Measurements from ENCODE around the gene DLG5.

DLG5 gene

GRCh38 chr10:77887631-77888355 is 38.8 kb downstream of the DLG5 start:
- DNase-seq: no peak

GRCh38 chr10:77886795-77887355 is 39.7 kb downstream of the DLG5 start:
- DNase-seq: no peak

GRCh38 chr10:77884181-77884580 is 42.4 kb downstream of the DLG5 start:
- no peak for DNase-seq

- no peak for DNase-seq
Observed at GRCh38 chr10:77881636-77882035, 44.9 kb downstream of the DLG5 start.

GRCh38 chr10:77881222-77881621 is 45.3 kb downstream of the DLG5 start:
- no peak for DNase-seq

- no peak for DNase-seq
Observed at GRCh38 chr10:77879710-77880109, 46.8 kb downstream of the DLG5 start.

GRCh38 chr10:77879065-77879464 is 47.5 kb downstream of the DLG5 start:
- no peak for DNase-seq

GRCh38 chr10:77877441-77878344 is 48.9 kb downstream of the DLG5 start:
- no peak for DNase-seq

GRCh38 chr10:77875730-77876129 is 50.8 kb downstream of the DLG5 start:
- DNase-seq: no peak

- no peak for DNase-seq
Observed at GRCh38 chr10:77874872-77875271, 51.7 kb downstream of the DLG5 start.

GRCh38 chr10:77873536-77874380 is 52.8 kb downstream of the DLG5 start:
- no peak for DNase-seq

GRCh38 chr10:77872947-77873535 is 53.5 kb downstream of the DLG5 start:
- no peak for DNase-seq

- peak; percentile 57 for DNase-seq
Observed at GRCh38 chr10:77872151-77872946, 54.2 kb downstream of the DLG5 start.

GRCh38 chr10:77869626-77870420 is 56.7 kb downstream of the DLG5 start:
- no peak for DNase-seq

GRCh38 chr10:77868523-77868922 is 58.0 kb downstream of the DLG5 start:
- DNase-seq: no peak

- DNase-seq: no peak
Observed at GRCh38 chr10:77867124-77867719, 59.3 kb downstream of the DLG5 start.

GRCh38 chr10:77866598-77866997 is 60.0 kb downstream of the DLG5 start:
- no peak for DNase-seq

GRCh38 chr10:77865580-77866324 is 60.8 kb downstream of the DLG5 start:
- no peak for DNase-seq

- DNase-seq: no peak
Observed at GRCh38 chr10:77864151-77864851, 62.3 kb downstream of the DLG5 start.
